Left ventricle myocardium inferior (tissue), 1 donor: ENCODE results near the gene NSFL1C. TPM values are rescaled to one million over a fixed set of nuclear protein-coding genes. Genes with fewer than 3 reads are reported as not detected.

Source experiments
- DNase-seq: peaks from one replicate; pipeline ENCODE4 v3.0.0-alpha.2; 2020
- H3K27ac ChIP-seq: fragments of 200-600 bp; replicated peaks from 2 replicates; pipeline ENCODE4 v1.8.0; 2021
- H3K27me3 ChIP-seq: fragments of 200-600 bp; 2 replicates; pipeline ENCODE4 v1.8.0; 2021; ENCODE audit warnings: low read depth
- H3K36me3 ChIP-seq: fragments of 200-600 bp; 2 replicates; pipeline ENCODE4 v1.8.0; 2021
- H3K4me1 ChIP-seq: fragments of 200-600 bp; 2 replicates; pipeline ENCODE4 v1.8.0; 2021
- H3K4me3 ChIP-seq: fragments of 200-600 bp; 2 replicates; pipeline ENCODE4 v1.8.0; 2021; ENCODE audit warnings: mild to moderate bottlenecking, moderate library complexity
- H3K9me3 ChIP-seq: fragments of 200-600 bp; replicated peaks from 2 replicates; pipeline ENCODE4 v1.8.0; 2021
- CTCF ChIP-seq: fragments of 200-600 bp; IDR thresholded peaks from 2 replicates; pipeline ENCODE4 v1.8.0; 2021; ENCODE audit warnings: antibody characterized with exemption, mild to moderate bottlenecking, borderline replicate concordance
- intact Hi-C: fragments of 100-400 bp; cut with micrococcal nuclease; formaldehyde crosslinking; loops from one replicate; pipeline ENCODE4 v1.11.0; 2022
- total RNA-seq: library from RNA; stranded (reverse); fragmentation: NEBNext Ultra II Directional; extraction: Animal tissue kit (Norgen Biotek cat#: 25700); gene quantifications from one replicate; pipeline ENCODE4 v1.2.1, GENCODE V29; 2021
- donor health status: DM: no; HTN: yes; CAD: no; lungs with severe emphysema.

Gene NSFL1C
- total RNA-seq, 1 donor from 2014 or later = 56.6 TPM

- no peaks in the 10 kb centered on the region for H3K36me3 ChIP-seq
- TF ChIP-seq CTCF = no peak
- no peak for DNase-seq
- intact Hi-C loops = no loop called here
- H3K27ac ChIP-seq = no peak overlapping the region
- H3K4me1 ChIP-seq = no peaks in the 10 kb centered on the region
- no peaks in the 10 kb centered on the region for H3K9me3 ChIP-seq
- no peak overlapping the region for H3K4me3 ChIP-seq
- H3K27me3 ChIP-seq = no peaks in the 10 kb centered on the region
Measured at GRCh38 chr20:1429143-1429728, 37.4 kb downstream of the NSFL1C start.

GRCh38 chr20:1427457-1428054 is 39.1 kb downstream of the NSFL1C start:
- Histone ChIP-seq H3K4me1 (no peaks in the 10 kb centered on the region), H3K4me3 (no peak overlapping the region), H3K36me3 (no peaks in the 10 kb centered on the region), H3K9me3 (no peaks in the 10 kb centered on the region), H3K27ac (no peak overlapping the region), H3K27me3 (peaks cover 14% of the 10 kb centered on the region)
- intact Hi-C loops = no loop called here
- no peak for TF ChIP-seq CTCF
- DNase-seq = no peak

- Histone ChIP-seq H3K27ac (no peak overlapping the region), H3K4me3 (no peak overlapping the region), H3K9me3 (peaks cover 4% of the 10 kb centered on the region), H3K27me3 (peaks cover 21% of the 10 kb centered on the region), H3K4me1 (no peaks in the 10 kb centered on the region), H3K36me3 (no peaks in the 10 kb centered on the region)
- no peak for DNase-seq
- TF ChIP-seq CTCF = no peak
- intact Hi-C loops = no loop called here
Measured at GRCh38 chr20:1426231-1426849, 40.3 kb downstream of the NSFL1C start.

GRCh38 chr20:1424336-1424735 is 42.3 kb downstream of the NSFL1C start:
- H3K27ac ChIP-seq = no peak overlapping the region
- H3K4me3 ChIP-seq = no peak overlapping the region
- peaks cover 21% of the 10 kb centered on the region for H3K27me3 ChIP-seq
- no peaks in the 10 kb centered on the region for H3K36me3 ChIP-seq
- TF ChIP-seq CTCF = no peak
- peaks cover 23% of the 10 kb centered on the region for H3K9me3 ChIP-seq
- no peaks in the 10 kb centered on the region for H3K4me1 ChIP-seq
- no peak for DNase-seq
- intact Hi-C loops = no loop called here

GRCh38 chr20:1423625-1424106 is 43.0 kb downstream of the NSFL1C start:
- Histone ChIP-seq H3K9me3 (peaks cover 23% of the 10 kb centered on the region), H3K27ac (no peak overlapping the region), H3K36me3 (no peaks in the 10 kb centered on the region), H3K27me3 (peaks cover 21% of the 10 kb centered on the region), H3K4me1 (no peaks in the 10 kb centered on the region), H3K4me3 (no peak overlapping the region)
- no peak for TF ChIP-seq CTCF
- no peak for DNase-seq
- intact Hi-C loops = no loop called here
